Measurements from ENCODE around the gene NBEAL2.
A peak's percentile ranks its signal among the peaks of the same experiment; 100 is the strongest.

- peak; percentile 71 to 92 (median 89) for TF ChIP-seq CTCF (IDR thresholded peaks at IDR 0.05 in 4 of 5, conservative IDR thresholded peaks at IDR 0.05 in 1 of 5)
- TF ChIP-seq POLR2A (IDR thresholded peaks at IDR 0.05) = no peak
Measured at GRCh38 chr3:46998121-46998851, 18.8 kb downstream of the NBEAL2 start.

Measured in gastrocnemius medialis (tissue), 4 donors.